PFSK-1 (cell line): ENCODE data around the gene ZC3H7A.

Source experiments
- FOXP2 ChIP-seq: optimal IDR thresholded peaks from 2 replicates; pipeline ENCODE3; 2011; ENCODE audit warnings: borderline replicate concordance, control low read depth, inconsistent platforms; ENCODE audit not compliant: insufficient read depth; ENCODE audit errors: extremely low read length, extremely low read depth
- POLR2AphosphoS5 ChIP-seq: IDR thresholded peaks from 2 replicates; pipeline ENCODE4 v1.6.1; 2012; ENCODE audit warnings: low read depth, mild to moderate bottlenecking, control low read depth, low read length, moderate library complexity
- SIN3A ChIP-seq: IDR thresholded peaks from 2 replicates; pipeline ENCODE4 v1.6.1; 2012; ENCODE audit warnings: mild to moderate bottlenecking, low read length, moderate library complexity, borderline replicate concordance; ENCODE audit not compliant: insufficient read depth
- TAF1 ChIP-seq: IDR thresholded peaks from 2 replicates; pipeline ENCODE4 v1.6.1; 2012; ENCODE audit warnings: low read length, control low read depth, borderline replicate concordance; ENCODE audit not compliant: insufficient read depth
- TF ChIP-seq, protein P1 (sequence below), 2 experiments: IDR thresholded peaks; 2 replicates each; pipeline versions ENCODE4 v1.6.1 to v1.8.0; 2011 to 2012; ENCODE audit warnings: low read depth in 2 of 2, low read length in 2 of 2, control low read depth in 1 of 2, inconsistent platforms in 1 of 2, mild to moderate bottlenecking in 1 of 2, moderate library complexity in 1 of 2; ENCODE audit not compliant: insufficient read depth in 1 of 2

ZC3H7A gene

DNA sequence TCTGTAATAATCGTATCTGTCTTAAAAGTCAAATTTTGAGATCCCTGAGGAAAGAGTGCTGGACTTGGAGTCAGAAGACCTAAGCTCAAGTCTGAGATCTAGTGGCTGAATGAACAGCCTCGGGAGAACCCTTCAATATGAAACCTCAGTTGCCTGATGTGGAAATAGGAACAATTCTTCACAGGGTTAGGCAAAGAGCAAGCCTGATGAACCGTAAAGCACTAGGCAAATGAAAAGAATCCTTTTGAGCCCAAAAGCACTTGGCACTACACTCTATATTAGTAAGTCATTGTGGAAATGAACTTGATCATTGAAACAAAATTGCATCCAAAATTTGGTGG, 74.6 kb downstream of the ZC3H7A start:
- TF ChIP-seq, protein P1, sequence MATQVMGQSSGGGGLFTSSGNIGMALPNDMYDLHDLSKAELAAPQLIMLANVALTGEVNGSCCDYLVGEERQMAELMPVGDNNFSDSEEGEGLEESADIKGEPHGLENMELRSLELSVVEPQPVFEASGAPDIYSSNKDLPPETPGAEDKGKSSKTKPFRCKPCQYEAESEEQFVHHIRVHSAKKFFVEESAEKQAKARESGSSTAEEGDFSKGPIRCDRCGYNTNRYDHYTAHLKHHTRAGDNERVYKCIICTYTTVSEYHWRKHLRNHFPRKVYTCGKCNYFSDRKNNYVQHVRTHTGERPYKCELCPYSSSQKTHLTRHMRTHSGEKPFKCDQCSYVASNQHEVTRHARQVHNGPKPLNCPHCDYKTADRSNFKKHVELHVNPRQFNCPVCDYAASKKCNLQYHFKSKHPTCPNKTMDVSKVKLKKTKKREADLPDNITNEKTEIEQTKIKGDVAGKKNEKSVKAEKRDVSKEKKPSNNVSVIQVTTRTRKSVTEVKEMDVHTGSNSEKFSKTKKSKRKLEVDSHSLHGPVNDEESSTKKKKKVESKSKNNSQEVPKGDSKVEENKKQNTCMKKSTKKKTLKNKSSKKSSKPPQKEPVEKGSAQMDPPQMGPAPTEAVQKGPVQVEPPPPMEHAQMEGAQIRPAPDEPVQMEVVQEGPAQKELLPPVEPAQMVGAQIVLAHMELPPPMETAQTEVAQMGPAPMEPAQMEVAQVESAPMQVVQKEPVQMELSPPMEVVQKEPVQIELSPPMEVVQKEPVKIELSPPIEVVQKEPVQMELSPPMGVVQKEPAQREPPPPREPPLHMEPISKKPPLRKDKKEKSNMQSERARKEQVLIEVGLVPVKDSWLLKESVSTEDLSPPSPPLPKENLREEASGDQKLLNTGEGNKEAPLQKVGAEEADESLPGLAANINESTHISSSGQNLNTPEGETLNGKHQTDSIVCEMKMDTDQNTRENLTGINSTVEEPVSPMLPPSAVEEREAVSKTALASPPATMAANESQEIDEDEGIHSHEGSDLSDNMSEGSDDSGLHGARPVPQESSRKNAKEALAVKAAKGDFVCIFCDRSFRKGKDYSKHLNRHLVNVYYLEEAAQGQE (IDR thresholded peaks at IDR 0.05; ENCODE audit: insufficient read depth in 1 of 2, low read depth in 2 of 2, low read length in 2 of 2), result no peak
- TF ChIP-seq TAF1 (no peak), POLR2AphosphoS5 (no peak), SIN3A (no peak), FOXP2 (no peak)

GRCh38 chr16:11721781-11722467, 75.1 kb downstream of the ZC3H7A start:
- TF ChIP-seq TAF1 (no peak), SIN3A (no peak), POLR2AphosphoS5 (no peak), FOXP2 (no peak)
- TF ChIP-seq, protein P1 (IDR thresholded peaks at IDR 0.05; ENCODE audit: insufficient read depth in 1 of 2, low read depth in 2 of 2, low read length in 2 of 2), result no peak

DNA sequence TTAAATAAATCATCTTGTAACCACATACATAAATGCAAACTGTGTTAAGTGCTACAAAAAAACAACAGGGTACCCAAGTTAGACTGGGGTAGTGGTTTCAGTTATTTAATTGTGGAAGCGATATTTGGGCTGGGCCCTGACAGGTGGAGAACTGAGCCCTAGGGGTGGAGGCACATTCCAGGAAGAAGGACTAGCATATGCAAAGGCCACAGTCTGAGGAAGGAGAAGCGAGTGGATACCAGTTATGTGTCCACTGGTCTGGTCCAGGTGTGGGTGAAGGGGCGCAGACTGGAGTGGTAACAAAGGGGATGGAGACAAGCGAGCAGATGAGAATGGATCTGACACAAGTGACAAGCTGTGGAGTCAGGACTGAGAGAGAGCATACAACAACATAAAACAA, 77.3 kb downstream of the ZC3H7A start:
- TF ChIP-seq SIN3A (no peak), FOXP2 (no peak), TAF1 (no peak), POLR2AphosphoS5 (no peak)
- TF ChIP-seq, protein P1 (IDR thresholded peaks at IDR 0.05; ENCODE audit: insufficient read depth in 1 of 2, low read depth in 2 of 2, low read length in 2 of 2), result no peak

- TF ChIP-seq SIN3A, result no peak
- no peak for TF ChIP-seq TAF1
- no peak for TF ChIP-seq FOXP2
- TF ChIP-seq, protein P1 (IDR thresholded peaks at IDR 0.05; ENCODE audit: insufficient read depth in 1 of 2, low read depth in 2 of 2, low read length in 2 of 2), result no peak
Observed at GRCh38 chr16:11719171-11719570, 77.9 kb downstream of the ZC3H7A start.

DNA sequence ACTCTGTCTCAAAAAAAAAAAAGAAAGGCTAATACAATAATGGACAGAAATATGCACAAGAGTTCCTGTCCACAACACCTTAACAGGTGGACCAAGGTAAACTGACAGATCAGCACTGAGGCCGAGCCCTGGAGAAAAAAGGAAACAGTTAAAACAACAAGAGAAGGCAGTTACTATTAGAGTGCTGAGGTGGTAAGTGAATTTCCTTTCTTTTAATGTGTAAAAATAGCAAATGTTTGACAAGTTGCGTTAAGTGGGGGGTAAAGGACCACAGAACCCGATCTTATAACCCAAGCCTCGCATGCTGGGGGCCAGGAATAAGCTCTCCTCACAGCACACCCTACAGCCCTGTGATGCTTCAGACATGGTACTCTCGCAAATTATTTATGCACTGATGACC, 79.2 kb downstream of the ZC3H7A start:
- TF ChIP-seq TAF1 (no peak), SIN3A (no peak), FOXP2 (no peak), POLR2AphosphoS5 (no peak)
- TF ChIP-seq, protein P1 (IDR thresholded peaks at IDR 0.05; ENCODE audit: insufficient read depth in 1 of 2, low read depth in 2 of 2, low read length in 2 of 2), result no peak
